A172 (cell line): ENCODE data around the gene RPP25. TPM values are rescaled to one million over a fixed set of nuclear protein-coding genes. Genes with fewer than 3 reads are reported as not detected.
A peak's percentile ranks its signal among the peaks of the same experiment; 100 is the strongest.
"Not testable (repeated sequence)": the region's sequence is repeated elsewhere in the genome, so short reads cannot be mapped to it uniquely, and the experiment has no call there.

ENCODE experiments used
- DNase-seq: peaks from one replicate; pipeline ENCODE4 v3.0.0-alpha.2; 2015; ENCODE audit warnings: low spot score
- total RNA-seq: library from RNA; depleted of rRNA; stranded (reverse); fragments of >200 nt; shearing (Covaris generic); gene quantifications from 2 replicates; pipeline ENCODE4 v1.2.3, GENCODE V29; 2014

The RPP25 gene
- total RNA-seq, 1 experiment from 2014 or later, result 1.1 TPM

DNA sequence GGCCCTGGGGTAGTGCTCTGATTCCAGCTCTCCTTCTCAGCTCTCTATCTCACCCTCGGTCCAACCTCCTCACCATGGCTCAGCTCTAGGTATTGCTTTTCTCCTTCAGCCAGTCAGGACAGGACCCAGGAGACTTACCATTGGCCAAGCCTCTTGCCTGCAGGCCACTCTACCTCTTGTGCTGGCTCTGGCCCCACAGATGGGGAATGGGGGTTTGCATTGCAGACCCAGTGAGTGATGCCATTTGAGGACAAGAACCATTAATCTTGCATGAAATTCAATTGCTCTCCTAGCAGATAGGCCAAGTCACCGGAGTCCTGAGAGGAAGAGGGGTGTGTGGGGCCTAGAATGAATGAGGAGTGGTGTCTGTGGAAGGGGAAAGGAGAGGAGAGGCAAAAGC lies 6.1 kb upstream of the RPP25 start:
- no peak for DNase-seq

DNA sequence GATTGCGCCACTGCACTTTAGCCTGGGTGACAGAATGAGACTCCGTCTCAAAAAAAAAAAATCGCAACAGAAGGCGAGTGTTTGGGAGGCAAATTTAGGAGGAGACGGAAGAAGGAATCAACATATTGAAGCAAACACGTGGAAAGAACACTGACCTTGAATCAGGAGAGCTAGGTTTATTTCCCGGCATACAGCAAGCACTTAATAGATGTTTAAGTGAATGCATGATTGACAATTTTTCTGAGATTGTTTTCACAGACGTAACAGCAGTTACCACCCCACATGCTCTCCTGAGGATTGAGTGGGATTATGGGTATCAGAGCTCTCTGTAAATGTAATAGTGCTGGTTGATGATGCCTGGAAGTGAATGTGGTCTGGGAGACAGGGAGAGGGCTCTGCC lies 5.6 kb upstream of the RPP25 start:
- DNase-seq, result no peak

DNA sequence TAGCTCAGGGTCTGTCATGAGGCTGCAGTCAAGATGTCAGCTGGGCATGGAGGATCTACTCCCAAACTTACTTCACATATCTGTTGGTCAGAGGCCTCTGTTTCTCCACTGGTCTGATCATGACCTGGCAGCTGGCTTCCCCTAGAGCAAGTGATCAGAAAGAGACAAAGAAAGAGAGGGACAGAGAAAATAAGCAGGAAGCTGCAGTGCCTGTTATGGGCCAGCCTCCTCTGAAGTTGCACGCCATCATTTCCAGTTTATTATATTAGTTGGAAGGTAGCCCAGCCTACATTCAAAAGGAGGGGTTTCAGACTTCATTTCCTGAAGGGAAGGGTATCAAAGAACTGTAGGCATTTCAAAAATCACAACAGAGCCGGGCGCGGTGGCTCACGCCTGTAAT lies 5.0 kb upstream of the RPP25 start:
- DNase-seq, result no peak

DNA sequence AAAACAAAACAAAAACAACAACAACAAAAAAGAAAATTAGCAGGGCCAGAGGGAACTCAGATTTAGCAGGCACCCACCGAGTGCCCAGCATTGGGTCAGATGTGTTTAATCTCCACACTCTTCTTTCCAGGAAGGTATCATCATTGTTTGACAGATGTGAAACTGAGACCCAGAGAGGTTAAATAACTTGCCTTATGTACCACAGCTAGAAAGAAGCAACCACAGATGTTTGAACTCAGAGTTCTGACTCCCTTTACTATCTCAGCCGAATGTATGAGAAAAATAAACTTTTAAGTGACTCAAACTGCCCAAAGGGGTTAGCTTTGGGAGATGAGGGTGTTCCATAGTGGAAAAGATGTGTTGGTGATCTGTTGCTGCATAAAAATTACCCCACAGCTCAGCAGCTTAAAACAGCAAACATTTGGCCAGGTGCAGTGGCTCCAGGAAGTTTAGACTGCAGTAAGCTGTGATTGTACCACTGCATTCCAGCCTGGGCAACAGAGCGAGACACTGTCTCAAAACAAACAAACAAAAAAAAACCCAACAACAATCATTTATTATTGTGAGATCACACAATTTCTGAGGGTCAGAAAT lies 4.5 kb upstream of the RPP25 start:
- DNase-seq, result no peak

DNA sequence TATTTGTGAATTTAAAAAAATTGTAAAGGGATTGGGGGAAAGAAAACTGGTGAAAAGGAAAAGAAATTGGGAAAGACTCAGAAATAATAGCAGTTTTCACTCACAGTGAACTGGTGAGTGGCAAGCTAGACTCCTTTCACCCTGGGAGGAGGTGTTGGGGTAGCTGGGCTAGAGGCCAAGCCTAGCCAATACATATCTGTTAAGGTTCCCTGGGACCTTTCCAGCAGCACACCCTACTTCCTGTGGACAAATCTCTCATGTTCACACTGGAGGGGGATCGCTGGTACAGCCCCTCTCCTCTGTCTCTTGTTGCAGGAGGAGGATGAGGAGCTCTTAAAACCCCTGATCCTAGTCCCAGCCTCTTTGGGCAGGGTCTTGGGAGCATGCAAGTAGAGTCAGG lies 3.7 kb upstream of the RPP25 start:
- no peak for DNase-seq

DNA sequence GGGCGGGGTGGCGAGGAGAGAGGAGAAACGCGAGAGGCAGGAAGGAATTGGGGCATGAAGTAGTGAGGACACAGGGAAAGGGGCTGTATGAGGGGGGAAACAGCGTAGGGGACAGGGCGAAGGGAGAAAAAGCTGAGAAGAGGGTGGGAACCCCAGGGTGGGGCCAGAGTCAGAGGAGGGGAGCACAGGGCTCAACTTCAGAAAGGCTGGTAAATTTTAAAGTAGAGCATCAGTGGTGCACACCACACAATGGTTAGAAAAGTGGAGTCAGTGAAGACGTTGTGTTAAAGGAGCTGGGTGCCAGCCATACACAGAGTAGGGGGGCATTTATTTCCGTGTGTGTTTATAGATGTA lies 3.0 kb upstream of the RPP25 start:
- DNase-seq, result no peak

DNA sequence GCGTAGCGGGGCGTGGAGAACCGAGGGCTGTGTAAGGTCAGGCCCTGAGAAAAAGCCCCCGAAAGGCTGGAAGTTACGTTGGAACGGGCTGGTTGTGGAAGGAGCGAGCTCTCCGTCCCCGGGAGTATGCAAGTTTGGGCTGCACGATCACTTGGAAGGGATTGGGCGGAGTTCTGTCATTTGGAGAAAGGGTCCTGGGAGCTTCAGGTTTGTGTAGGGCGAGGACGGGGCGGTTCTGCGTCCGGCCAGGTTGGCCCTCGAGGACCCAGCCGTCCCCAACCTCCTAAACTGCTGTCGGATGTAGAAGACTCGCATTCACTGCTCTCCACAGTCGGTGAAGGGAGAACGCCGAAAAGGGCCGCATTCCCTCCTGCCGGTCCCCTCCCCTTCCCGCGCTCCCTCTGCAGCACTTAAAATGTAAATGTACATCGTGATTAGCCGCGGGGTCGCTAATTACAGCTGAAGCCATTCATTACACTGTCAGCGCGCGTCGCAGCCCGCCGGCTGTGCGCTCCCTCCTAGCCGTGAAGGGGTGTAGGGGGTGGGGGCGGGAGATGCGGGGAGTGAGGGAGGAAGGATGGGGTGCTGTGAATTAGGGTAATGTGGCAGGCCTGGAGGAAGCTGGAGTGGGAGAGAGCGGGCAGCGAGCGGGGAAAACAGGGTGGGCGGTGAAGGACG lies 2.5 kb upstream of the RPP25 start:
- no peak for DNase-seq

DNA sequence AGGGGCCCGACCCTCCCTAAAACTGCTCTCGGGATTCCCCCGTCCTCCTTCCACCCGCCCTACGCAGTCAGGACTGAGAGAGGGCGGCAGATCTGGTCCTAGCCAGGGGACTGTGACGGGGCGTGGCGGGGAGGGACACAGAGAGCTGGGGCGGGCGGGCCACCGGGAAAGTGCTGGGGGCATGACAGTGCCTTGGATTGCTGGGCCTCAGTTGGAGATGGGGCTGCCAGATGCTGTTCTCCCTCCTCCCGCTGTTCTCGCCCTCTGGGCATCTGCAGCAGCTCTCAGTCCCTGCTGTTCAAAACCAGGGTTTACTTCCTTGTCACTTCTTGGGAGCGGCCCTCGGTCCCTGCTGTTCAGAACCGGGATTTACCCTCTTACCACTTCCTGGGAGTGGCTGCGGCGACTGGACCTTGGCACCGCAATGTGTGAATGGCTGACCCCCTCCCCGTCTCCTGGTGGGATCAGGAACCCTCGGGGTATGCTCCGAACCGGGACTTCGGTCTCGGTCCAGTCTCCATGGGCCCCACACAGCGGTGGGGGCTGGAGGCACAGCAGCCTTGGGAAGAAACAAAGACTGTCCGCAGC lies 1.8 kb upstream of the RPP25 start:
- no peak for DNase-seq

DNA sequence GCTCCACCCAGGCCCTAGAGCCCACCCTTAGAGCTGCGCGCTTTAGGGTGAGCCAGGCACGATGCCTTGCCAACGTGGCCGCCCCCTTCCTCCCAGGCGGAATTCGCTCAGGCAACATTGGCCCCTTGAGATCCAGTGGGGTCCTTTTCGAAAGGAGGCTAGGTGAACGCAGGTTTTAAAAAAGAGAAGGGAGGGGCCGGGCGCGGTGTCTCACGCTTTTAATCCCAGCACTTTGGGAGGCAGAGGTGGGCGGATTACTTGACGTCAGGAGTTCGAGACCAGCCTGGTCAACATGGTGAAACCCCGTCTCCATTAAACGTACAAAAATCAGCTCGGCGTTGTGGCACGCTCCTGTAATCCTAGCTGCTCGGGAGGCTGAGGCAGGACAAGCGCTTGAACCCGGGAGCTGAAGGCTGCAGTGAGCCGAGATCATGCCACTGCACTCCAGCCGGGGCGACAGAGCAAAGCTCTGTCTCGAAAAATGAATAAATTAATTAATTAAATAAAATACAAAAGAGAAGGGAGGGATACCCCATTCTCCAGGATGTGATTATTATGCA lies 984 bp upstream of the RPP25 start:
- no peak for DNase-seq

DNA sequence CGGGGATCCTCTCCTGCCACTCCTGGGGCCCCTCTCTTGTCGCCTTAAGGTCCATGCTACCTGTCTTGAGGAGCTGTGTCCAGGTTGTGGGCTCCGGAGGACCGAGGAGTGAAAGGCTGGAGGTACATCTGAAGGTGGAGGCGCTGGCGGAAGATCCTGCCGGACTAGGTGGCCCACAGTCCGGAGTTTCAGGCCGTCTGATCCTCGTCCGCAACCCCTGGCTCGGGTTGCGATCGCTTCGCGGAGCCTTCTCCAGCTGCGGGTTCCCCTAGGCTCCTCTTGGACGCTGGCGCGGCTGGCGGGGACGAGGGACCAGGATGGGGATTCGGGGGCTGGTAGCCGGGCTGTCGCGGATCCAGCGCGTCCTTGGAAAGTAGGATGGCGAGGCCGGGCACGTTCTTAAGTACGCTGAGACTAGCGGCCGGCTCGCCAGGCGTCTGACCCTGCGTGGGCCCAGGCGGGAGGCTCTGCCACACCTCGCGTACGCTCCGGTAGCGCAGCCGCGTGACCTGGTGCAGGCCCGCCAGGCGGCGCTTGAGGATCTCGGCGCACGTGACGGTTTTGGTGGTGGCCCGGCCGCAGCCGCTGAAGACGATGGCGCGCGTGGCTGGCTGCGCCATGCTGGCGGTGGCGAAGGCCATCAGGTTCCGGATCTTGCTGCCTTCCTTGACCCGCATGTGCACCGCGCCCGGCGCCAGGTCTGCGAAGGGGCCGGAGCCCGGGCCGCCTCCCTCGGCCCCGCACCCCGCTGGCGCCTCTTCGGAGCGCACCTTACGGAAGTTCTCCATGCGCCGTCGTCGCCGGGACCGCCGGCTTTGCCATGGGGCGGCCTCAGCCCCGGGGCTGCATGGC lies 550 bp downstream of the RPP25 start:
- no peak for DNase-seq

DNA sequence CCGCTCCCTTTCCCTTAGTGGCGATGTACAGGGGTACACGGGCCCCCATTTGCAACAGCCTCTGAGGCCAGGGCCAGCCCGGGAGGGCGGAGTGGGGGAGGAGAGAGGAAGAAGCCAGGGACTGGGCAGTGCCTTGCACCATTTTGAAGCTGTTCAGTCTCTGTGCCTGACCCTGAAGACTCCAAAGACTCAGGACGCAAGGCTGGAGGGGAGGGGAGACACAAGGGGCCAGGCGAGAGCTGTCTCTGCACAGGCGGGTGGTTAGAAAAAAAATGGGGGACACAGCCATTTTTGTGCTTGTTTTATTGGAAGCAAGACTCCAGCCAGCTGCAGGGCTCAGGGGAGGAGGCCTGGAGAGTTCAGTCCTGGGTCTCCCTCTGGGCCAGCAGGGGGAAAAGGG lies 1.6 kb downstream of the RPP25 start:
- no peak for DNase-seq

DNA sequence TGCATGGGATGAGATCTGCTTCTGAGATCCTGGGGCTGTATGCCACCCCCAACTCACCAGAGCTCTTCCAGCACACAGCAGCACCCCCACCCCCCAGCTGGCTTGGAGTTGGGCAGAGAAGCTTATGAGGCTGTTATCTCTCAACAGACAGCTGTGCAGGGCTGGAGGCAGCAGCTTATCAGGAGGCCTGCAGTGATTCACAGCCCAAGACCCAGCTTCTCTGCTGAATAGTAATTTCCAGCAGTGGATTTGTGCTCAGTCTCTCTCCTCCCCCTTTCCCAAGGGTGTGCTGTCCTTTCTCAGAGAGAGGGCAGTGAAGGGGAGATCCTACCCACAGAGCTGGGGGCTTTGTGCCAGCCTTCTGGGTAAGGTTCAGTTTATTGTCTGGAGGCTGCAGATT lies 2.1 kb downstream of the RPP25 start:
- peak; percentile 83 for DNase-seq

DNA sequence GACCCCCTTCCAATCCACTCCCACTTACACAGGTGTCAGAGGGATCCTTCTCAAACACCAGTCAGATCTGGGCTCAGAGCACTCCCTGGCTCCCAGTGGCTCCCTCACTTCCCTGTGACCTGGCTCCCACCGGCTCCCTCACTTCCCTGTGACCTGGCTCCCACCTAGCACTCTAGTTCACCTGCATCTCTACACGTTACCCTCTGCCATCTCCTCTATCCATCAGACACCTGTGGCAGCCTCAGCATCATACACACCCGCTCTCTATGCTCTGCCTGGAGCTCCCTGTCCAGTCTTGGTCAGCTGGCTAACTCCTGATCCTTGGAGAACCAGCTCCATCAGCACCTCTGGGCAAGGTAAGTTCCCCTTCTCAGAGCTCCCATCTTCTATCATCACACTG lies 5.6 kb downstream of the RPP25 start:
- no peak for DNase-seq

DNA sequence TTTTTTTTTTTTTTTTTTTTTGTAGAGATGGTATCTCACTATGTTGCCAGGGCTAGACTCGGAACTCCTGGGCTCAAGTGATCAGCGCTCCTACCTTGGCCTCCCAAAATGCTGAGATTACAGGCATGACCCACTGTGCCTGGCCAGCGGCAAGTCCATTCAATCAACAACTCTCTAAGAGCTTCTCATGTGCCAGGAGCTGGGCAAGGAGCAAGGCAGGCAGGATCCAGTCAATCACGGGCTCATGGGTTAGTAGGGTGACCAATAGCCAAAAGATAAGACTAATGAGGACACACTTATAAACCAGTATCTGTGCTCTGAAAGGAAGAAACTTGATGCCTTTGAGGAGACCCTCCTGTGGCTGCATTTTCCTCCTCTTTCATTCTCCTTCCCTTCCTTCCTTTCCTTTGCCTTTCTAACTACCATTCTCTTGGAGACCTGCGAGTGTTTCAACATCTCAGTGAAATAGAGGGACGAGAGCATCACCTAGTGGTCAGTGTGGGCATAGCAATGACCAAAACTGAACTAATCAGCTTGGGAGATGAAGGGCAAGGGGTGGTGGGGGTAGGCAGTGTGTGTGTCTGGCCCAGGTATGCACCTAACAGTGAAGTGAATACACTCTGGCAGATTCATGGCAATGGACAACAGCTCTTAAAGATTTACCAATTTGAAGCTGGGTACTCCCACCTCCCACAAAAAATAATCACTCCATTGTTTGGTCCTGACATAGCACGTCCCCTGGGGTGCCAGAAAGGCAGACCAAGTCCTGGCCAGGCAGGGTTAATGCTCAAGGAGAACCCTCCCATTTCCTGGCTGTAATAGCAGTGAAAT lies 6.3 kb downstream of the RPP25 start:
- DNase-seq, result peak; percentile 63

DNA sequence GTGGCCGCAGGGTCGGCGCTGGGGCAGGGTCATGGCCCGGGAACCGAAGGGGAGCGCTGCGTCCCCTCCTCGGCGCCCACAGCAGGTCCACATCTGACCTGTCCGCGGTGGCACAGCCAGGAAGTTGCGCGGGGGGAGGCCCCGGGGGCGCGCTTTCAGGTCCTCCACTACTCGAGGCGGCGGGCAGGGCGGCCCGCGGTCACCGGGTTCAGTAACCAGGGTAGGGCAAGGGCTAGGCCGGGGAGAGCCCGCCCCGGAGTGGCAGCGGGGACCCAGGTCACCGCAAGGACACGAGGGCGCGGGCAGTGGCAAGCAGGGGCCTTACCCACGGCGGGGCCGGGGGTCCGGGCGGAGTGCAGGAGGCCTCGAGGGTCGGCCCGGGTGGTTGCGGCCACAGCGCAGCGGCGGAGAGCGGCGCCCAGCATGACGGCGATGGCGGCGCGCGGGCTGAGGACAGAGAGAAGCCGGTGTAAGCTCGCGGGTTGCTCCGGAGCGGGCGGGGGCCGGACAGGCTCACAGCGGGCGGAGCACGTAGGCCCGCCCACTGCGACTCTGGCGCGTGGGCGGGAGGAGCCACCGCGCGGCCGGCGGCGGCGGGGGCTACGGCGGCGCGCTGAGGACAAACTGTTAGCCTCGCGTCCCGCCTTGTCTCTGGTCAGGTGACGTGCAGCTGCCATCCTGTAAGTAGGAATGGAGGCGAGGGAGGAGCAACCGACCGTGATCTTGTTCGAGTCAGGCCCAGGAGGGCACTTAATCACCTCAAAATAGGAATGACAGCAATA lies 18.8 kb downstream of the RPP25 start, which contains the start of gene COX5A:
TSS of gene COX5A (minus strand) at position 484 of the 782 bp plus-strand sequence. CDS start at position 425, 59 bp downstream.
- peak; percentile 91 for DNase-seq

DNA sequence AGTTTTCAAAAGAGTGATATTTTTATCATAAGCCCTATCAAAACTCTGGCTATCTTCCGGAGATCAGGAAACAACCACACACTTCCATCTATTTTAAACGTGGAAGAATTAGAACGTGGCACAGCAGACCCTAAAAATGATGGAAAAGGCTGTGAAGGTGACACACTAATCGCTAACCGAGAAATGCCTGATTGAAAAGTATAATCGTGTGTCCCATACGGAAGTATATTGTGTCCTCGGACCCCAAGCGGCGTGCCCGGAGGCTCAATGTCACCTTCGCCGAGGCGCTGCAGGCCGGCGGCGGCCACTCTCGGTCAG lies 19.3 kb downstream of the RPP25 start:
- DNase-seq, result no peak

DNA sequence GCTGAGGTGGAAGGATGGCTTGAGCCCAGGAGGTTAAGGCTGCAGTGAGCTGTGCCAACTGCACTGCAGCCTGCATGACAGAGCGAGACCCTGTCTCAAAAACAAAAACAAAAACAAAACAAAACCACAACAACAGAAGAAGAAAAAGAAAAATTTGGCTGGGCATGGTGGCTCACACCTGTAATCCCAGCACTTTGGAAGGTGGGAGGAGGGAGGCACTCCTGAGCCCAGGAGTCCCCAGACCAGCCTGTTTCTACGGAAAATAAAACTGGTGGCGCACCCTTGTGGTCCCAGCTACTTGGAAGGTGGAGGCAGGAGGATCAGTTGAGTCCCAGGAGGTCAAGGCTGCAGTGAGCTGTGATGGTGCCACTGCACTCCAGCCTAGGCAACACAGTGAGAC lies 21.4 kb downstream of the RPP25 start:
- DNase-seq, result not testable (repeated sequence)

DNA sequence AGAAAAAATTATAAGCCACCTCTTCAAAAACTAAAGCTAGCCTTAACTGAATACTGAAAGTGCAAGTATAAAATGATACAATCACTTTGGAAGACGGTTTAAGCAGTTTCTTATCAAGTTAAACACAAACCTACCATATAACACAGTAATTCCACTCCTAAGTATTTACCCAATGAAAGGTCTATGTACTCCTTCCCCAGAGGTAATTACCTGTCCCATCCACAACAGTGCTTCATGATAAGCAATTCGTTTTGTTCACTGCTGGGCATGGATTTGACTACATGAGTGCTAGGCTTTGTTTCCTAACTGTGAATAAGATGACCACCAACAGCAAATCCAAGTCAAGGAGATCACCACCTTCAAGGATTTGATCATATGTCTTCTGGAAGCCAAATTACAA lies 23.0 kb downstream of the RPP25 start:
- no peak for DNase-seq

DNA sequence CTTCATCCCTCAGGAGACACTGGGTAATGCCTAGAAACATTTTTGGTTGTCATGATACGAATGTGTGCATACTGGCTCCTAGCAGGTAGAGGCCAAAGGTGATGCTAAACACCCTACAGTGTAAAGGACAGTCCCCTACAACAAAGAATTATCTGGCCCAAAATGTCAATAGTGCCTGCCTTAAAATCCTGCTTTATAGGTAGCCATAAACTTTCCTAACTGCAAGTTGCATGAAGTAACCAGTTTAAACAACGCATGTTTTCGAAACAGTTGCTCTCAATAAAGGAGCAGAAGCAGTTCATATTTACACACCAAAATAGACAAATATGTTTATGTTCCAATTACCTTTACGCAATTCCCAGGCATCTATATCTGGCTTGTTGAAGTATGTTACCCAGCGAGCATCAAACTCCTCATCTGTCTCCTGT lies 27.8 kb downstream of the RPP25 start:
- no peak for DNase-seq

DNA sequence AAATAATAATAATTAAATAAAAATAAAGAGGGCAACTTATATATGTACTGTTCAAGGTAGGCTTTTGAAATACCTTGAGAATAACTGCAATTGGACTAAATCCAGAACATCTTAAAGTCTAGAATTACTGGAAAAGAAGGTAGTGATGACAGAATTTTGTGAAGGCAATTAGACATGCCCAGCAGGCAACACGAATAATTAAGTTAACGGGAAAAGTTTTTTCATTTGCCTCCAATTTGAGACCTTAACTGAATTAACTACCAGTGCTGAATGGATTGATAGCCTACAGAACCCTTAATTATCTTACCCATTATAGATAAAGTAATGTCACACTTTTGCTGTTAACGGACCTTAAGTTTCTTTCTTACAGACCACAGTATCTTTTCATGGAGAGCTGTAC lies 32.0 kb downstream of the RPP25 start:
- DNase-seq, result no peak

DNA sequence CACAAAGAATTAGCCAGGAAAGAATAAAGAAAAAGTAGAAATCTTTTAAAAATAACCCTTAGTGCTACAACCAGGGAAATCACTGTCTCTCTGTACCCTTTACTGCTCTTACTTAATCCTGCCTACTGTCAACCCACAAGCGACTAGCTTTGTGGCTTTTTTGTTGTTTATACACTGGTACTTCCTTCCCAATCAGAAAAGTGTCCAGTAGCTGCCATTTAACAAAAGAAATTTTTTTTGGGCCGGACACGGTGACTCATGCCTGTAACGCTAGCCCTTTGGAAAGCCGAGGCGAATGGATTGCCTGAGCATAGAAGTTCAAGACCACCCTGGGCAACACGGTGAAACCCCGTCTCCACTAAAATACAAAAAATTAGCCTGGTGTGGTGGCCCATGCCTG lies 36.1 kb downstream of the RPP25 start:
- DNase-seq, result peak; percentile 29
